Endothelial cell of umbilical vein (primary cell): ENCODE results near the gene TLE4.

ENCODE experiments used
- EZH2 ChIP-seq: IDR thresholded peaks from 2 replicates; pipeline ENCODE4 v1.6.1; 2012; ENCODE audit warnings: borderline replicate concordance, low read depth, mild to moderate bottlenecking, moderate library complexity, low read length, inconsistent platforms; ENCODE audit not compliant: severe bottlenecking
- FOS ChIP-seq: IDR thresholded peaks from 2 replicates; pipeline ENCODE4 v1.6.1; 2011; ENCODE audit warnings: mild to moderate bottlenecking, low read length, moderate library complexity, borderline replicate concordance; ENCODE audit not compliant: insufficient read depth
- JUN ChIP-seq: IDR thresholded peaks from 2 replicates; pipeline ENCODE4 v1.6.1; 2011; ENCODE audit warnings: borderline replicate concordance, low read depth; ENCODE audit not compliant: insufficient read length, insufficient read depth
- MAX ChIP-seq: IDR thresholded peaks from 2 replicates; pipeline ENCODE4 v1.6.1; 2011; ENCODE audit not compliant: insufficient read depth, insufficient read length
- MYC ChIP-seq: IDR thresholded peaks from one replicate; pipeline ENCODE4 v1.6.1; 2011; ENCODE audit warnings: mild to moderate bottlenecking, low read depth, low read length
- POLR2A ChIP-seq: IDR thresholded peaks from 2 replicates; pipeline ENCODE4 v1.6.1; 2012; ENCODE audit warnings: low read depth, mild to moderate bottlenecking, control low read depth, low read length
- POLR2AphosphoS5 ChIP-seq: IDR thresholded peaks from 2 replicates; pipeline ENCODE4 v1.6.1; 2012; ENCODE audit warnings: low read depth, mild to moderate bottlenecking, control low read depth, low read length, moderate library complexity; ENCODE audit not compliant: insufficient read depth
- TF ChIP-seq, protein P1 (sequence below), 2 donors: IDR thresholded peaks; 1 replicate in 1 of 2; 2 replicates in 1 of 2; pipeline ENCODE4 v1.5.1; 2011; ENCODE audit warnings: low read length in 2 of 2, mild to moderate bottlenecking in 2 of 2, moderate library complexity in 2 of 2, control low read depth in 1 of 2, inconsistent platforms in 1 of 2, low read depth in 1 of 2; ENCODE audit not compliant: insufficient read depth in 1 of 2; ENCODE audit errors: extremely low read depth in 1 of 2

- TF ChIP-seq MYC (no peak), FOS (no peak), POLR2A (no peak), EZH2 (no peak), POLR2AphosphoS5 (no peak), MAX (no peak), JUN (no peak)
- TF ChIP-seq, protein P1, sequence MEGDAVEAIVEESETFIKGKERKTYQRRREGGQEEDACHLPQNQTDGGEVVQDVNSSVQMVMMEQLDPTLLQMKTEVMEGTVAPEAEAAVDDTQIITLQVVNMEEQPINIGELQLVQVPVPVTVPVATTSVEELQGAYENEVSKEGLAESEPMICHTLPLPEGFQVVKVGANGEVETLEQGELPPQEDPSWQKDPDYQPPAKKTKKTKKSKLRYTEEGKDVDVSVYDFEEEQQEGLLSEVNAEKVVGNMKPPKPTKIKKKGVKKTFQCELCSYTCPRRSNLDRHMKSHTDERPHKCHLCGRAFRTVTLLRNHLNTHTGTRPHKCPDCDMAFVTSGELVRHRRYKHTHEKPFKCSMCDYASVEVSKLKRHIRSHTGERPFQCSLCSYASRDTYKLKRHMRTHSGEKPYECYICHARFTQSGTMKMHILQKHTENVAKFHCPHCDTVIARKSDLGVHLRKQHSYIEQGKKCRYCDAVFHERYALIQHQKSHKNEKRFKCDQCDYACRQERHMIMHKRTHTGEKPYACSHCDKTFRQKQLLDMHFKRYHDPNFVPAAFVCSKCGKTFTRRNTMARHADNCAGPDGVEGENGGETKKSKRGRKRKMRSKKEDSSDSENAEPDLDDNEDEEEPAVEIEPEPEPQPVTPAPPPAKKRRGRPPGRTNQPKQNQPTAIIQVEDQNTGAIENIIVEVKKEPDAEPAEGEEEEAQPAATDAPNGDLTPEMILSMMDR (IDR thresholded peaks at IDR 0.05; ENCODE audit: extremely low read depth in 1 of 2, insufficient read depth in 1 of 2, low read depth in 1 of 2, low read length in 2 of 2), result no peak
Measured at GRCh38 chr9:79583952-79584654, 12.3 kb downstream of the TLE4 start.
